Hippocampal formation (tissue), 2 donors: Measurements from ENCODE around the gene GIMAP2.

ENCODE experiments used
- DNase-seq, 2 donors: peaks; one replicate each; lab custom pipeline; 2025; lab: John Stamatoyannopoulos, UW

GIMAP2 gene

DNA sequence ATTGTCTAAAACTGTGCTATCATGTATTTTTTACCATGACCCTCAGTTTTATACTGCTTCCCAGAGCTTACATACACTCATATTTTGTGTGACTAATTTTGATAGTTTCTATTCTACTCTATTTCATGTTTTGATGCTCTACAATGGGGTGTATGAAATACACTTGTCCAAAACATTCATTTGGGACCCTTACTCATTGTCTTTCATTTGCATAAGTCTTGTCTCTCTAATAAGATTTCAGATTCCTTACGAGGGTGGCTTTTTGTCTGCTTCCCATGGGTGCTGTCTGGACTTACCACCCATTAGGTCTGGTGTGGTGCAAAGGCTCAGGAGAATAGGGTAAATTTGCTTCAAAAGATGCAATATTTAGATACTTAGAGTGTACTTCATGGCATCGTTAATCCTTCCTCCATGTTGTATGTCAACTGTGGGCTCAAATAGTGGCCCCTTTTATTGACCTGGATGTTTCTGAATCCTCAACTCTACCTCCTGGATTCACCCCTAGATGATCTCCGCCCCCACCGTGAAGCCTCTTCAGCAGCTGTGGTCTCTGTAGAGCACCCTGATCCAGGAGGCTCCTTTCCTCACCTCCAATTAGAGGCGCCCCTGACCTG is 48.1 kb downstream of the GIMAP2 start:
- no peak for DNase-seq

DNA sequence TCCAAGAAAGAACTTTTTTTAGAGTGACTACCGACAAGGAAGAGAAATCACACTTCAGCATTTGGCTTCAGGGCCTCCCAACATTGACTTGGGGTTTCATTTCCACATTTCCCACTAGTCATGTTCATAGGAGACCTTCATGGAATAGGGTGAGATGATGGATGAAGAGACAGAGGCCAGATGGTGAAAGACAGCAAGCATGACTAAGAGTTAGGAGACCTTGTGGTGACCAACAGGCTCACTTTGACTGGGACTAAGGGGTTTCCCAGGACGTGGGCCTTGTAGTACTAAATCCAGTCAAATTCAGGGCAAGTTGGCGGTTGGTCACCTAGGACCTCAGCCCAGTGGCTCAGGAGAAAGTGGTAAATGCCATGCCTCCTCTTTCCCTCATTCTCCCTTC is 48.7 kb downstream of the GIMAP2 start:
- DNase-seq = no peak

DNA sequence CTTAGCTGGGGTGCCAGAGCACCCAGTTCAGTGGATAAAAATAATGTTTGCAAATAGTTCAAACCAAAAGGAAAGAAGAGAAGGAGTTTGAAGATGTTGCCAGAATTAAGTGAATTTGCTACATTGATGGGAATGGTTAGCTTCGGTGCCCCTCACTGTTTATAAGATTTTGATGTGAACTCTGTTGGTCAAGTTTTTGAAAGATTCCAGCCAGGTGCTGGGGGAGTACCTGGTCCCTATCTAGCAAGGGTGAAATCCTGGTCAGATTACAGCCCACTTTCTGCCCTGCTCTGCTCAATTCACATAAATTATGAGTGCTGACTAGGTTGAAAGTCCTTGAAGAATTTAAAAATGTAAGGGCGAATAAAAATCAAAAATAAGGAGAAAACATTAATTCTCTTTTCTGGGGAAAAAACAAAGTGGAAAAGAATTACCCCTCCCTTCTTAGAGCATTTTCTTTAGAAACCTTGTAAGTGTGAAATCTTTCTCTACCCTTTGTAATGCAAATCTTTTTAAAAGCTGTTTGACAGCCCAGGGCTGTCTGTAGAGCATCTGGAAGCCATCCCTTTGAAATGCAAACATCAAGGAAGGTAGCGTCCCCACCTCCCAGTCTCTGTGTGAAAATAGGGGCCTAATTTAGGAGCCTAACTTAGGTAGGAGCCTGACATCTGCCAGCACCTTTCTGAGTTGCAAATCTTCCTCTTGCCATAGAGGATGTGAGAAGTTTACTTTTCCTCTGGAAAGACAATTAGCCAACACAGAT is 50.3 kb downstream of the GIMAP2 start:
- DNase-seq = no peak

DNA sequence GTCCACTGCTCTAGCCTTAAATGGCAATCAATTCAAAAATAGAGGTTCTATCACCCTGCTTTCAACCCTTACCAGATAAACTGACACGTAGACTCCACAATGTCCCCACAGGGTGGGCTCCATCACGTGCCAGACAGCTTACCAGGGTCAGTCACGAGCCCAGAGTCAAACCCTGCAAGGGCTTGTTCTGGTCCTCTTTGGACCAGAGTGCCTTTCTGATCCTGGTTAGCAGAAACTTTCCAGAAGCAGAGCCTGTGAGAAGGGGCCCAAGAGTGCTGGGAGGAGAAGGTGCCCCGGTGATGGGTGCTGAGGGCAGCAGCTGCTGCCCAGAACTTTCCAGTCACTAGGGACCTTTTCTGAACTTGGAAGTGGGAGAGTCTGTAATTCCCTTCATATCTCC is 51.4 kb downstream of the GIMAP2 start:
- DNase-seq = no peak

DNA sequence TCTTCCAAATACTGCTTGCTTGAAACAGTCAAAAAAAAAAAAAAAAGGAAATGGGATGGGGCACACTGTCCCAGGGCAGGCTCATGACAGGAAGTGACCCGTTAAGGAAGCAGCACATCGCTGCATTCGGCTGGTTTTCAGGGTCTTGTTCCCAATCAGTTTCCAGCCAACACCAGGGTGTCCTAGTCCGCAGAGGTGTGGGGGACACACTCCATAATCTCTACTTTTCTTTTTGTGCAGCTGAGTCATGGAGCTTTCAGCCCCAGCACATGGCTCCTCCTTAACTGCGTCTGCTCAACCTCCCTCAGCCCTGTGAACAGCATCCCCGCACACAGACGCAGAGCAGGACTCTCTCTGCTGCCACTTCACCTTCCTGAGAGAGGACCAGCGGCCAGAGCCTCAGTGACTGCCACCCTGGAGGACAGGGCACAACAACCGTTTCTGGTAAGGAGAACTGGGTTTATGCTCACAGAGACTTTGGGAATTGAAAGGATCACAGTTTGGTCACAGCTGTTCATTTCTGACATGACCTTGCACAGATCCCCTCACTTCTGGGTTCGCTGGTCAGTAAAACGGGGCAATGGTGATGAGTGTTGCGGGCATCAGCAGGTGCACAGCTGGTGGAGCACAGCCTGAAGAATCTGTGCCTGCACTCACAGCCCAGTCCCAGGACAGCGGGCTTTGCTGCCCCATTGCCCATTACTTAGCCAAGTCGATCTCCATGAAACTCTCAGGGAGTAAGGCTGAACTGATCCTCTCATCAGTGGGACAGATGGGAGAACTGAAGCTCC is 52.0 kb downstream of the GIMAP2 start, which contains the start of gene GIMAP5:
GIMAP5 (plus strand) TSS at position 154 of the 791 bp plus-strand sequence. CDS start 3,467 bp downstream, outside the sequence.
- no peak for DNase-seq

DNA sequence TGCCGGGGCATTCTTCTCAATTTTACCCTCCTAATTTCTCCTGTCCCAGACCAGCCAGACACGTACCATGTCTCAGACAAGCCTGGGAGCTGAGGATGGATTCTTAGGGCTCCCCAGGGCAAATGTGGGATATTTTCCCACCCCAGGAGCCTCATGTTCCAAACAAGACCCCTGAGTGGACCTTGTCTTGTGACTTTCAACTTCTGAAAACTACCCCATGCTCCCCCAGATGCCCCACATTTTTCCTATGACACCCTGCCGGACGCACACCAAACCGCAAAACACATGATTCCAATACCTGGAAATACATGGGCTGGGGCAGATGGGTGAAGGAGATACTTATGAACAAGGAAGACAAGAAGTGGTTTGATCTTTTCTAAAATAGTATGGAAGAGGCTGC is 52.6 kb downstream of the GIMAP2 start:
- no peak for DNase-seq

DNA sequence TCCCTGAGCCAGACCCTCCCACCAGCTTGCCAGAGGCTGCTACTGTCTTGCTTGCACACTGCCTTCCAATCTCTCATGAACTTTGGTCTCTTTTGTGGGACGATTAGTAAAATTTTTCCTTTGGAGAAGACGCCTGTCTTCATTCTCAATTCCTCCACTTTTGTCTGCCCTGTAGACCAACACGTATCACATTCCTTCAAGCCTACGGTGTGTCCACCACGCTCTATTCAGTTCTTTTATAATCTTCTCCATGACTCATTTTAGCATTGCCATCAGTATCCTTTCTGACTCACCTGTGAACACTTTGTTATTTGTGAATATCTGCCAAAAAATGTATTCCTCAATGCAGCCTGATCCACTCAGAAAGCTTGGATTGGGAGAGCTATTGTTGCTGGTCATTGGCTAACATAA is 53.1 kb downstream of the GIMAP2 start:
- DNase-seq = no peak

DNA sequence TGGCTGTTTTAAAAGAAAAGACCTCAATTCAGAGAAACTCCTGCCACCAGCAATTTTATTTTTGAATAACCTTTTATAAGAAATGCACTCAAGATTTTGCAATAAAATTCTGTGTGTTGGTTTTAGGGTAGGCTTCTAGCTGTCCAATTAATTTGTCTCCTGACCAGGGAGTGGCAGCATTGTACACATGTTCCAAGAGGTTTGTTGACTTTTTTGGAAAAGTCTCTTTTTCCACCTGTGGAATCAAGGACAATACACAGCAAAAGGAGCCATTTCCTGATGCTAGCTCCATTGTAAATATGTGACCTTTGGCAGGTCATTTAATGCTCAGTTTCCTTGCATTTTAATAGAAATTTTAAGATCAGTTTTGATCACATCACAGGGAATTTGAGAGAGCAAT is 53.5 kb downstream of the GIMAP2 start:
- no peak for DNase-seq

DNA sequence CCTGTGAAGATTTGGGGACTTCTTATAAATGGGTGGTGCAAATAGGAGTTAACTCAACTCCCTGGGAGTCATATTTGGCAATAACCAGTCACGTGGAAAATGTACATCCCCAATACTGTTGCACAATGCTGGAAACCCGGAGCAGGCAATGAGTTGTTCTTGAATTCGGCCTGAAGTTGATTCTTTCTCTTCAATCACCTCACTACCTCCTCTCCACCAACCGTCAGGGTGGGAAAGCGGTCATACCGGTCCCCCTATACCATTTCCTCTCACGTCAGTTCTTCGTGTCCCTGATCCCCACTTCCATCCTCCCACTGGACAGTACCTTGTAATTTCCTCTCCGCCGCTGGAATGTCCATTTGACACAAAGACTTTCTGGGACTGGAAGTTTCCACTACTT is 54.5 kb downstream of the GIMAP2 start:
- DNase-seq = no peak

DNA sequence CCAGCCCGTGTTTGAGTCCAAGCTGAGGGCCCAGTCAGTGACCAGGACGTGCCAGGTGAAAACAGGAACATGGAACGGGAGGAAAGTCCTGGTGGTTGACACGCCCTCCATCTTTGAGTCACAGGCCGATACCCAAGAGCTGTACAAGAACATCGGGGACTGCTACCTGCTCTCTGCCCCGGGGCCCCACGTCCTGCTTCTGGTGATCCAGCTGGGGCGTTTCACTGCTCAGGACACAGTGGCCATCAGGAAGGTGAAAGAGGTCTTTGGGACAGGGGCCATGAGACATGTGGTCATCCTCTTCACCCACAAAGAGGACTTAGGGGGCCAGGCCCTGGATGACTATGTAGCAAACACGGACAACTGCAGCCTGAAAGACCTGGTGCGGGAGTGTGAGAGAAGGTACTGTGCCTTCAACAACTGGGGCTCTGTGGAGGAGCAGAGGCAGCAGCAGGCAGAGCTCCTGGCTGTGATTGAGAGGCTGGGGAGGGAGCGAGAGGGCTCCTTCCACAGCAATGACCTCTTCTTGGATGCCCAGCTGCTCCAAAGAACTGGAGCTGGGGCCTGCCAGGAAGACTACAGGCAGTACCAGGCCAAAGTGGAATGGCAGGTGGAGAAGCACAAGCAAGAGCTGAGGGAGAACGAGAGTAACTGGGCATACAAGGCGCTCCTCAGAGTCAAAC is 56.9 kb downstream of the GIMAP2 start:
- DNase-seq = no peak
